GM23248 (cell line): Measurements from ENCODE around the gene DOK1.

Source experiments
- EZH2 ChIP-seq: fragments of 200-600 bp; sonication (generic); IDR thresholded peaks from 2 replicates; pipeline ENCODE4 v1.6.1; 2018; ENCODE audit warnings: antibody characterized with exemption, mild to moderate bottlenecking; ENCODE audit not compliant: insufficient read depth, poor library complexity, severe bottlenecking
- EZH2phosphoT487 ChIP-seq: fragments of 200-600 bp; sonication (generic); IDR thresholded peaks from 2 replicates; pipeline ENCODE4 v1.6.1; 2018; ENCODE audit warnings: antibody characterized with exemption, moderate library complexity, mild to moderate bottlenecking, low read depth; ENCODE audit not compliant: insufficient read depth

GRCh38 chr2:74566076-74566753 lies 11.7 kb downstream of the DOK1 start:
- TF ChIP-seq EZH2: no peak
- TF ChIP-seq EZH2phosphoT487: no peak
